ENCODE results near the gene OLFML2B. TPM values are rescaled to one million over a fixed set of nuclear protein-coding genes. Genes with fewer than 3 reads are reported as not detected.

The OLFML2B gene
- polyA plus RNA-seq, 1 of the 3 experiments (the other 2 are of a cell fraction) = 7.3 TPM

GRCh38 chr1:161970036-161970435, 53.6 kb downstream of the OLFML2B start:
- POLR2A ChIA-PET = no interaction called here
- DNase-seq = no peak
- H3K4me3 ChIP-seq (ENCODE audit: low read depth in 2 of 2, low read length in 1 of 2) = no peak overlapping the region
- H3K9me3 ChIP-seq = no peaks in the 10 kb centered on the region
- H3K9me2 ChIP-seq = no peaks in the 10 kb centered on the region
- H4K20me1 ChIP-seq (ENCODE audit: insufficient read depth) = no peaks in the 10 kb centered on the region
- H3K27ac ChIP-seq (ENCODE audit: low read depth in 2 of 2, low read length in 1 of 2) = no peak overlapping the region
- no peak overlapping the region for H3K4me2 ChIP-seq
- 85% methylated on average over 6 of the region's 6 CpGs for WGBS (ENCODE audit: low lambda C conversion rate)
- CTCF ChIA-PET = interaction anchor here (1.2 to 1.4 kb wide), 2 partner anchors 9 to 67 kb away, joined by 4 read pairs; no protein-coding TSS in a partner anchor
- H3K36me3 ChIP-seq (replicated peaks in 1 of 2; ENCODE audit: control insufficient read depth in 1 of 2, insufficient read depth in 2 of 2, low read length in 1 of 2) = no peaks in the 10 kb centered on the region
- no peak overlapping the region for H3K9ac ChIP-seq
- no peaks in the 10 kb centered on the region for H3K27me3 ChIP-seq (ENCODE audit: insufficient read depth)
- H2AFZ ChIP-seq (ENCODE audit: low read depth) = no peak overlapping the region
- TF ChIP-seq RFX5 (IDR thresholded peaks at IDR 0.05; ENCODE audit: low read length) = no peak
- TF ChIP-seq EZH2phosphoT487 (IDR thresholded peaks at IDR 0.05; ENCODE audit: borderline replicate concordance, low read depth) = no peak
- no peak for TF ChIP-seq RAD21 (IDR thresholded peaks at IDR 0.05; ENCODE audit: low read length)
- TF ChIP-seq, protein P1, sequence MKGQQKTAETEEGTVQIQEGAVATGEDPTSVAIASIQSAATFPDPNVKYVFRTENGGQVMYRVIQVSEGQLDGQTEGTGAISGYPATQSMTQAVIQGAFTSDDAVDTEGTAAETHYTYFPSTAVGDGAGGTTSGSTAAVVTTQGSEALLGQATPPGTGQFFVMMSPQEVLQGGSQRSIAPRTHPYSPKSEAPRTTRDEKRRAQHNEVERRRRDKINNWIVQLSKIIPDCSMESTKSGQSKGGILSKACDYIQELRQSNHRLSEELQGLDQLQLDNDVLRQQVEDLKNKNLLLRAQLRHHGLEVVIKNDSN (IDR thresholded peaks at IDR 0.05; ENCODE audit: borderline replicate concordance, low read depth) = no peak
- TF ChIP-seq FOXM1 (IDR thresholded peaks at IDR 0.05; ENCODE audit: low read depth) = no peak
- TF ChIP-seq, protein P2, sequence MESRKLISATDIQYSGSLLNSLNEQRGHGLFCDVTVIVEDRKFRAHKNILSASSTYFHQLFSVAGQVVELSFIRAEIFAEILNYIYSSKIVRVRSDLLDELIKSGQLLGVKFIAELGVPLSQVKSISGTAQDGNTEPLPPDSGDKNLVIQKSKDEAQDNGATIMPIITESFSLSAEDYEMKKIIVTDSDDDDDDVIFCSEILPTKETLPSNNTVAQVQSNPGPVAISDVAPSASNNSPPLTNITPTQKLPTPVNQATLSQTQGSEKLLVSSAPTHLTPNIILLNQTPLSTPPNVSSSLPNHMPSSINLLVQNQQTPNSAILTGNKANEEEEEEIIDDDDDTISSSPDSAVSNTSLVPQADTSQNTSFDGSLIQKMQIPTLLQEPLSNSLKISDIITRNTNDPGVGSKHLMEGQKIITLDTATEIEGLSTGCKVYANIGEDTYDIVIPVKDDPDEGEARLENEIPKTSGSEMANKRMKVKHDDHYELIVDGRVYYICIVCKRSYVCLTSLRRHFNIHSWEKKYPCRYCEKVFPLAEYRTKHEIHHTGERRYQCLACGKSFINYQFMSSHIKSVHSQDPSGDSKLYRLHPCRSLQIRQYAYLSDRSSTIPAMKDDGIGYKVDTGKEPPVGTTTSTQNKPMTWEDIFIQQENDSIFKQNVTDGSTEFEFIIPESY (IDR thresholded peaks at IDR 0.05; ENCODE audit: borderline replicate concordance, low read depth) = no peak
- no peak for TF ChIP-seq TCF12 (IDR thresholded peaks at IDR 0.05)
- TF ChIP-seq RCOR1 (IDR thresholded peaks at IDR 0.05; ENCODE audit: low read length) = no peak
- no peak for TF ChIP-seq PBX3 (IDR thresholded peaks at IDR 0.05)
- TF ChIP-seq JUND (IDR thresholded peaks at IDR 0.05) = no peak
- TF ChIP-seq, protein P3, sequence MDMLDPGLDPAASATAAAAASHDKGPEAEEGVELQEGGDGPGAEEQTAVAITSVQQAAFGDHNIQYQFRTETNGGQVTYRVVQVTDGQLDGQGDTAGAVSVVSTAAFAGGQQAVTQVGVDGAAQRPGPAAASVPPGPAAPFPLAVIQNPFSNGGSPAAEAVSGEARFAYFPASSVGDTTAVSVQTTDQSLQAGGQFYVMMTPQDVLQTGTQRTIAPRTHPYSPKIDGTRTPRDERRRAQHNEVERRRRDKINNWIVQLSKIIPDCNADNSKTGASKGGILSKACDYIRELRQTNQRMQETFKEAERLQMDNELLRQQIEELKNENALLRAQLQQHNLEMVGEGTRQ (IDR thresholded peaks at IDR 0.05; ENCODE audit: borderline replicate concordance, low read depth, low read length) = no peak
- no peak for TF ChIP-seq POLR2AphosphoS5 (IDR thresholded peaks at IDR 0.05; ENCODE audit: low read depth, low read length)
- TF ChIP-seq YY1 (IDR thresholded peaks at IDR 0.05; ENCODE audit: low read depth) = no peak
- no peak for TF ChIP-seq MEF2A (IDR thresholded peaks at IDR 0.05; ENCODE audit: borderline replicate concordance, low read depth)
- TF ChIP-seq FOSL2 (IDR thresholded peaks at IDR 0.05; ENCODE audit: borderline replicate concordance, low read depth) = no peak
- TF ChIP-seq MXI1 (IDR thresholded peaks at IDR 0.05; ENCODE audit: low read depth, low read length) = no peak
- H3K79me2 ChIP-seq (ENCODE audit: insufficient read depth) = no peaks in the 10 kb centered on the region
- H3K4me1 ChIP-seq (ENCODE audit: control insufficient read depth in 1 of 2, insufficient read depth in 2 of 2, low read depth in 1 of 2, low read length in 1 of 2) = peaks cover 0 to 2% of the 10 kb centered on the region in 2 experiments; a peak in 1 of 4 replicates
- no peaks in the 10 kb centered on the region for H3F3A ChIP-seq (replicated peaks; ENCODE audit: insufficient read depth)

All from SK-N-SH (cell line).